ENCODE results near the gene TNFRSF8.

DNA sequence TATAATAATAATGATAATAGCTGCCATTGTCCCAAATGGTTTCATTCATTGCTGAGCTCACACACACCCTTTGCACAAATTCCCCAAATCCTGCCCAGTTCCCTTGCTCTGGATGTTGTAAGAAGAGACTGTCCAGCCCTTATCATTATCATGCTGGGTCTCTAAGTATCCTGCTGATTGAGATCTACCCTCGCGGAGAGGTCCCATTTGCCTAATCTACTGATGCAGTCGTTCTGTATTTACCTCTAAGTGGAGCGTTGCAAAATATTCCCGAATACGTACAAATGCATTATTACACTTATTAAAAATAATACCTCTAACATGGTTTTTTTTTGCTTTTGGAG lies 51.2 kb downstream of the TNFRSF8 start:
- TF ChIP-seq, protein P1, sequence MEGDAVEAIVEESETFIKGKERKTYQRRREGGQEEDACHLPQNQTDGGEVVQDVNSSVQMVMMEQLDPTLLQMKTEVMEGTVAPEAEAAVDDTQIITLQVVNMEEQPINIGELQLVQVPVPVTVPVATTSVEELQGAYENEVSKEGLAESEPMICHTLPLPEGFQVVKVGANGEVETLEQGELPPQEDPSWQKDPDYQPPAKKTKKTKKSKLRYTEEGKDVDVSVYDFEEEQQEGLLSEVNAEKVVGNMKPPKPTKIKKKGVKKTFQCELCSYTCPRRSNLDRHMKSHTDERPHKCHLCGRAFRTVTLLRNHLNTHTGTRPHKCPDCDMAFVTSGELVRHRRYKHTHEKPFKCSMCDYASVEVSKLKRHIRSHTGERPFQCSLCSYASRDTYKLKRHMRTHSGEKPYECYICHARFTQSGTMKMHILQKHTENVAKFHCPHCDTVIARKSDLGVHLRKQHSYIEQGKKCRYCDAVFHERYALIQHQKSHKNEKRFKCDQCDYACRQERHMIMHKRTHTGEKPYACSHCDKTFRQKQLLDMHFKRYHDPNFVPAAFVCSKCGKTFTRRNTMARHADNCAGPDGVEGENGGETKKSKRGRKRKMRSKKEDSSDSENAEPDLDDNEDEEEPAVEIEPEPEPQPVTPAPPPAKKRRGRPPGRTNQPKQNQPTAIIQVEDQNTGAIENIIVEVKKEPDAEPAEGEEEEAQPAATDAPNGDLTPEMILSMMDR (IDR thresholded peaks at IDR 0.05), result no peak
- TF ChIP-seq POLR2A (IDR thresholded peaks at IDR 0.05), result no peak

Data from adrenal gland (tissue), 5 donors.